Loucy (cell line): ENCODE data around the gene ATP9A.

ENCODE experiments used
- EZH2phosphoT487 ChIP-seq: fragments of 200-600 bp; IDR thresholded peaks from 2 replicates; pipeline ENCODE4 v1.6.1; 2018; ENCODE audit warnings: antibody characterized with exemption, mild to moderate bottlenecking, moderate library complexity, borderline replicate concordance
- TF ChIP-seq, protein P1 (sequence below): fragments of 200-600 bp; sonication (generic); conservative IDR thresholded peaks from 2 replicates; pipeline ENCODE4 v1.5.1; 2014; ENCODE audit warnings: mild to moderate bottlenecking, antibody characterized with exemption, low read length

DNA sequence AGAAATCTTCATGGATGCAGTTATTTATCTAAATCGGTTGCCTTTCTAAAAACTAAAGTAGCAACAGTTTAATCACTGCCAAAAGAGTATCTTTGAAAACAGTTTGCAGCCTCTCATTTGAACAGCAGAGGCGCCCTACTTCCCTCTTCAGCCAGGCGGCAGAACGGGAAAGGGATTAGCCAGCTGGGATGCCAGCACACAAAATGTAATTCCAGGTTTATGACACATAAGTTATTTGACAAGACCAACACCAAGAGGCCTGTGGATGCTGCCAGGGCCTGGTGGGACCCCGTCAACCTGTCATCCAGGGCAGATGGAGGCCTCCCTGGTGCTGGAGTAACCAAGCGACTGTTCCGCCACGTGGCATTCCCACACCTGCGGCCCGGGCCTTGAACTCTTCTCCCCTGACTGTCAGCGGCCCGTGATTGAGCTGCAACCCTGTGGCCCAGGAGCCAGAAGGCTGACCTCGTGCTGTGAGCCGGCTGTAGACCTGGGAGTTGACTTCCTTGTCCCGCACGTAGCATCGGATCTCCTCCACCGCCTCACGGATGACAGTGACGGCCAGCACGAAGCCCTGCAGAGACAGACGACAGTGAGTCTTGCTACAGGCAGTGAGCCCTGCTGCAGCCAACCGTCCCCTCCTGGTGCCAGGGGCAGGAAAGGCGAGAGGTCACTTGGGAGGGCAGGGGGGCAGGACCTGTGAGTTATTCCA lies 55.5 kb downstream of the ATP9A start:
- TF ChIP-seq, protein P1, sequence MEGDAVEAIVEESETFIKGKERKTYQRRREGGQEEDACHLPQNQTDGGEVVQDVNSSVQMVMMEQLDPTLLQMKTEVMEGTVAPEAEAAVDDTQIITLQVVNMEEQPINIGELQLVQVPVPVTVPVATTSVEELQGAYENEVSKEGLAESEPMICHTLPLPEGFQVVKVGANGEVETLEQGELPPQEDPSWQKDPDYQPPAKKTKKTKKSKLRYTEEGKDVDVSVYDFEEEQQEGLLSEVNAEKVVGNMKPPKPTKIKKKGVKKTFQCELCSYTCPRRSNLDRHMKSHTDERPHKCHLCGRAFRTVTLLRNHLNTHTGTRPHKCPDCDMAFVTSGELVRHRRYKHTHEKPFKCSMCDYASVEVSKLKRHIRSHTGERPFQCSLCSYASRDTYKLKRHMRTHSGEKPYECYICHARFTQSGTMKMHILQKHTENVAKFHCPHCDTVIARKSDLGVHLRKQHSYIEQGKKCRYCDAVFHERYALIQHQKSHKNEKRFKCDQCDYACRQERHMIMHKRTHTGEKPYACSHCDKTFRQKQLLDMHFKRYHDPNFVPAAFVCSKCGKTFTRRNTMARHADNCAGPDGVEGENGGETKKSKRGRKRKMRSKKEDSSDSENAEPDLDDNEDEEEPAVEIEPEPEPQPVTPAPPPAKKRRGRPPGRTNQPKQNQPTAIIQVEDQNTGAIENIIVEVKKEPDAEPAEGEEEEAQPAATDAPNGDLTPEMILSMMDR, result peak; percentile 40
- no peak for TF ChIP-seq EZH2phosphoT487
